ENCODE data around the gene CSRP1. TPM values are rescaled to one million over a fixed set of nuclear protein-coding genes. Genes with fewer than 3 reads are reported as not detected.

Gene CSRP1
- total and polyA plus RNA-seq, 9 of the 15 experiments (the other 6 are each of a cell fraction or from before 2014, with no cell fraction given), result 6.8 to 39.4 (median 23.7) TPM

GRCh38 chr1:201544710-201545109, 37.8 kb upstream of the CSRP1 start (continued):
- TF ChIP-seq ZHX1 (conservative IDR thresholded peaks at IDR 0.05; ENCODE audit: low read length) (no peak), UBTF (IDR thresholded peaks at IDR 0.05; ENCODE audit: borderline replicate concordance in 1 of 2, low read depth in 2 of 2, low read length in 2 of 2) (no peak), RUNX1 (IDR thresholded peaks at IDR 0.05; ENCODE audit: low read depth) (no peak), ARNT (IDR thresholded peaks at IDR 0.05) (no peak)
